Stimulated activated CD4-positive, alpha-beta T cell treated with anti-CD3 and anti-CD28 coated beads, Interleukin-2, amount 100 ng/mL, for 24 hours (primary cell): ENCODE data around the gene SRC.

Experiments used
- DNase-seq, 2 donors: peaks; one replicate each; pipeline ENCODE4 v3.0.0-alpha.2; 2020

SRC gene

DNA sequence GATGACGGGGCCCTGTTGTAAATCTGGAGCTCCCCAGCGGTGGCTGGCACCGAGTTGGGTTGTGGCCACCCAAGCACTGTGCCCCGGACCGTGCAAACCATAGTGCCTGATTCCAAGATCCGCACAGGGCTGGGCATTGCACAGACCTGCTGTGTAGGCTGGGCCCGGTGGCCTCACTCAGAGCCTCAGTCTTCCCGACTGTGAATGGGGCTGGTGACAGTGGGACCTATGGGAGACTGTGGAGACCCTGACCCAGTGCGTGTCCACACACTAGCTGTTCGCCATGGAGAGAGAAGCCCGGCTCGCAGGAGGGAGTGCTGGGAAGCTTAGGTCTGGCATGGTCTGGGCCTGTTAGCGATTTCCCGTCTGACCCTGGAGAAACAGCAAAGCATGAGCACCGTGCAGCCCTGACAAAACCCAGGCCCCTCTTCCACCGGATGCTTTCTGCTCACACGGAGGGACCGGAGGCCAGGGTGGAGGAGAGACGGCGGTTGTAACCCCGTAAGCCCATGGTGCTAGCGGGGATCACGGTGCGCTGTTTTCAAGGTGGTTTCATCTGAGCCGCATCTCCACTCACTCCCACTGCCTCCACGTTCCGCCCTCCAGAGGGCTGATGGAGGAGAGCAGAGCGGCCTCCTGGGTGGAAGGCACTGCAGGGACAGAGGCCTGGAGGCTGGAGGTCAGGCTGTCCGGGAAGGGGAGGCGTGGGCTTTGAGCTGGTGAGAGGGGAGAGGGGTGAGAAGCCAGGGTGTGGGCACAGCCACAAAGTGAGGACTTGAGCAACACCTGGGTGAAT lies 52.2 kb downstream of the SRC start:
- no peak for DNase-seq

GRCh38 chr20:37398750-37399621 lies 53.0 kb downstream of the SRC start:
- no peak for DNase-seq

DNA sequence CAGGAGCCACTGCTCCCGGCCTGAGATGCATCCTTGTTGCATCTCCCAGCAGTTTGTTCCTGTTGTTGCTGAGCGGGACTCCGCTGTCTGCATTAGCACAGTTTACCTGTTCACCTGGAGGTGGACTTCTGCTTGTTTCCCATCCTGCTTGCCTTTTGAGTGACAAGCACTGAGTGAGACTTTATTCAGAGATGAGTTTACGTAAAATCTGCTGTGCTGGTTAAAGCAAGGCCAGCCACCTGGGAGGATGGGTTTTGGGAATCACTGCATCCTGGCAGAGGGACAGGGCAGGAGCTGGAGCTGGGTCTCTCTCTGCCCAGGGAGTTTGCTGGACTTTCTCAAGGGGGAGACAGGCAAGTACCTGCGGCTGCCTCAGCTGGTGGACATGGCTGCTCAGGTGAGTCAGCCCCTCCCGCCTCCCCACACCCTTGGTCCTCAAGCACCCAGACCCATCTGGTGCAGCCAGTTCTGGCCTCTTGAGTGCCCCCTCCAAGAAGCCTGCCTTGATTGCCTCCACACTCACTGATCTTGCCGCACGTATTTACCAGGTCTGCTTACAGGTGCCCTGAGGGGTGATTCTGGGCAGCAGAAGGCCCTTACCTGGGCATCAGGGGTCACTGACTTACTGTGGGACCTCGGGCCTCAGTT lies 55.5 kb downstream of the SRC start:
- DNase-seq, result no peak

DNA sequence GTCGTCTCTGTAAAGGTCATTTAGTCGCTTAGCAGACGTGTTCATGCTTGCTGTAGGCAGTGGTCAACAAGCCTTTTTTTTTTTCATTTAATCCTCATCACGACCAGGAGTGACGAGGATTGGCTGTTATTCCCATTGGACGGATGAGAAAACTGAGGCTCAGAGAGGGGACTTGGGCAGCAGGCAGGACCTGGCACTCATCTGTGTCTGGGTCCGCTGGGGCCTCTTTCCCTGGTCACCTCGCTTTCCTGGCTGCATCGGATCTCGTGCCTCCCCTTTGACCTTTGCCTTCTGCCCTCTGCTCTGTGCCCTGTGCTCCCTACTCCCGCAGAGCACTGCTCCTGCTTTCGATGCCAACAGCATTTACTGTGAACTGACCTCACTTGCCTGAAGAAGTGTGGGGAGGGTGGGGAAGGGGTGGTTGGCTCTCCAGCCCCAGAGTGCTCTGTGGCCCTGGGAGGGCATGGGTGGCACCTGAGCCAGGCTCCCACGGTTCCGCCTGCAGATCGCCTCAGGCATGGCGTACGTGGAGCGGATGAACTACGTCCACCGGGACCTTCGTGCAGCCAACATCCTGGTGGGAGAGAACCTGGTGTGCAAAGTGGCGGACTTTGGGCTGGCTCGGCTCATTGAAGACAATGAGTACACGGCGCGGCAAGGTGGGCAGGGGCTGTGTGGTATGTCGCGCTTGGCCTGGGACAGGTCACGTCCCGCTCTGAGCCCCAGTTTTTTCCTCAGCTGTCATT lies 56.2 kb downstream of the SRC start:
- DNase-seq, result no peak

DNA sequence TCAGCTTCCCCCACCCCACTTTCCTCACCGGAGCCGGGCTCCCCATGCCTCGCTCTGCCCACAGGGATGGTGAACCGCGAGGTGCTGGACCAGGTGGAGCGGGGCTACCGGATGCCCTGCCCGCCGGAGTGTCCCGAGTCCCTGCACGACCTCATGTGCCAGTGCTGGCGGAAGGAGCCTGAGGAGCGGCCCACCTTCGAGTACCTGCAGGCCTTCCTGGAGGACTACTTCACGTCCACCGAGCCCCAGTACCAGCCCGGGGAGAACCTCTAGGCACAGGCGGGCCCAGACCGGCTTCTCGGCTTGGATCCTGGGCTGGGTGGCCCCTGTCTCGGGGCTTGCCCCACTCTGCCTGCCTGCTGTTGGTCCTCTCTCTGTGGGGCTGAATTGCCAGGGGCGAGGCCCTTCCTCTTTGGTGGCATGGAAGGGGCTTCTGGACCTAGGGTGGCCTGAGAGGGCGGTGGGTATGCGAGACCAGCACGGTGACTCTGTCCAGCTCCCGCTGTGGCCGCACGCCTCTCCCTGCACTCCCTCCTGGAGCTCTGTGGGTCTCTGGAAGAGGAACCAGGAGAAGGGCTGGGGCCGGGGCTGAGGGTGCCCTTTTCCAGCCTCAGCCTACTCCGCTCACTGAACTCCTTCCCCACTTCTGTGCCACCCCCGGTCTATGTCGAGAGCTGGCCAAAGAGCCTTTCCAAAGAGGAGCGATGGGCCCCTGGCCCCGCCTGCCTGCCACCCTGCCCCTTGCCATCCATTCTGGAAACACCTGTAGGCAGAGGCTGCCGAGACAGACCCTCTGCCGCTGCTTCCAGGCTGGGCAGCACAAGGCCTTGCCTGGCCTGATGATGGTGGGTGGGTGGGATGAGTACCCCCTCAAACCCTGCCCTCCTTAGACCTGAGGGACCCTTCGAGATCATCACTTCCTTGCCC lies 57.4 kb downstream of the SRC start:
- DNase-seq, result no peak

- DNase-seq, result no peak
Measured at GRCh38 chr20:37404461-37404890, 58.5 kb downstream of the SRC start.

- no peak for DNase-seq
Measured at GRCh38 chr20:37405351-37405897, 59.5 kb downstream of the SRC start.

- DNase-seq, result peak; percentile 51 to 63
Measured at GRCh38 chr20:37406010-37406998, 60.4 kb downstream of the SRC start.

GRCh38 chr20:37407019-37407566 lies 61.2 kb downstream of the SRC start:
- no peak for DNase-seq

GRCh38 chr20:37407573-37408002 lies 61.6 kb downstream of the SRC start:
- DNase-seq, result no peak

- no peak for DNase-seq
Measured at GRCh38 chr20:37408302-37409193, 62.6 kb downstream of the SRC start.

- peak in 1 of 2 donors; percentile 22 for DNase-seq
Measured at GRCh38 chr20:37411408-37412219, 65.7 kb downstream of the SRC start.

- no peak for DNase-seq
Measured at GRCh38 chr20:37413023-37413334, 67.0 kb downstream of the SRC start.

DNA sequence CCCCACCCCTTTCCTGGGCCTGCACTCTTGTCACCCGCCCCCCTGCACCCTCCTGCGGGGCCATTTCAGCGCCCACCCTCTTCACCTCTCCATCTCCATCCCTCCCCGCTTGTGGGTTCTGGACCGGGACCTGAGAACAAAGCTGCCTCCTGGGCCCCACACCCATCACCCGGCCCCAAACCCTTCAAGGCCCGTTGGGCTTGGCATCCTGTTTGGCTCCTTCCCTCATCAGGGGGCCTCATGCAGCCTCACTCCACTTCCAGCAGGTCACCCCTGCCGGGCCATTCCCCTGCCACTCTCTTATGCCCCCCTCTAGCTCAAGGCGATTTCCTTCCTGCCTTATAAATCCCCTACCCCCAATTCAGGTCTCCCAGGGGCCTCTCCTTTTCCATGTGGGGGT lies 67.4 kb downstream of the SRC start:
- no peak for DNase-seq

GRCh38 chr20:37414224-37415035 lies 68.5 kb downstream of the SRC start:
- no peak for DNase-seq

DNA sequence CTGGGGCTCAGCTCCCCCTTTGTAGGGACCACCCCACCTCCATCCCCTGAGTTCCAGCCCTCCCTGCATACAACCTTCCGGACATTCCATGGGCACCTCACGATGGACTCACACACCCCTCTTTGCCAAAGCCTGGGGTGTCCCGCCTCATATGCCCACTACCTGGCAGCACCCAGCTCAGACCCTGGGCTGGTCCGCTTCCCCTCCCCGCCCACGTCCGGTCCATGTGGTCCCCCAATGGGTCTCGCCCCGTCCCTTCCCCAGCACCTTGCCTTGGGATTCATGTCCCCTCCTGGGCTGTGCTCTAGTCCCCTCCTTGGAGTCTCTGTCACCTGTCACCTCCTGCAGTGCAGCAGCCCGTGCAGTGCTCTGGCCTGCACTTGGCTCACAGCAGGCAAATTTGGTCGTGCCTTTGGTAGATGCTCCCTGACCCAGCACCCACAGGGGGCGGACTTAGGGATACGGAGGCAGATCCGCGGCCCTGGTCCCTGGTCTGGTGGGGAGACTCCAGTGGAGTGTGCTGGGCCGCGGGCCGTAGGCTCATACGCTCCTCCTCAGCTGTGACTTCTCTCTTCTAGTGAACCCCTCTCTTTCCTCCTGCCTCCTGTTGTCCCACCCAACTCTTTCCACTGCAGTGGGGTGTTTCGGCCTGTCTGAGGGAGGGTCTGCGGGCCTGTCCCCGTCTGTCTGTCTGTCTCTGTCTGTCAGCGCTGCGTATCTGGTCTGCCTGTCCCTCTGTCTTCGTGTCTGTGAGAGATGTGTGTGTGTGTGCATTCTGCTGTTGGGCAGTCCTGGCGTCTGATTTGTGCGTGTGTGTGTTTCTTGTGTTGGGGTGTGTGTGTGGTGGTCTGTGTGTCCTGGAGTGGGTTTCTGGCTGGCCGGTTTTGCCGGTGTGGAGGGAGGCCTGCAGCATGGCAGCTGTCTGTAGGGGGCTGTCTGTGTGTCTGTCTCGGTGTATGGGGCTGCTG lies 69.5 kb downstream of the SRC start:
- no peak for DNase-seq
